Stromal cell of bone marrow (primary cell): ENCODE results near the gene ASPN.
"Not testable (repeated sequence)": the region's sequence is repeated elsewhere in the genome, so short reads cannot be mapped to it uniquely, and the experiment has no call there.

Experiments
- DNase-seq: peaks from one replicate; pipeline ENCODE4 v3.0.0-alpha.2; 2012; ENCODE audit warnings: low read depth

ASPN gene

DNA sequence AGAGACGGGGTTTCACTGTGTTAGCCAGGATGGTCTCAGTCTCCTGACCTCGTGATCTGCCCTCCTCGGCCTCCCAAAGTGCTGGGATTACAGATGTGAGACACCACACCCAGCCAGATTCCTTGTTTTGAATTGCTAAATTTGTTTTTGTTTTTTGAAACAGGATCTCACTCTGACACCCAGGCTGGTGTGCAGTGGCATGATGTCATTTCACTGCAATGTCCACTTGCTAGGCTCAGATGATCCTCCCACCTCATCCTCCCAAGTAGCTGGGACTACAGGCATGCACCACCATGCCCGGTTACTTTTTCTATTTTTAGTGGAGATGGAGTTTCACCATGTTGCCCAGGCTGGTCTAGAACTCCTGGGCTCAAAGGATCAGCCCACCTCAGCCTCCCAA, 71.1 kb downstream of the ASPN start:
- not testable (repeated sequence) for DNase-seq

DNA sequence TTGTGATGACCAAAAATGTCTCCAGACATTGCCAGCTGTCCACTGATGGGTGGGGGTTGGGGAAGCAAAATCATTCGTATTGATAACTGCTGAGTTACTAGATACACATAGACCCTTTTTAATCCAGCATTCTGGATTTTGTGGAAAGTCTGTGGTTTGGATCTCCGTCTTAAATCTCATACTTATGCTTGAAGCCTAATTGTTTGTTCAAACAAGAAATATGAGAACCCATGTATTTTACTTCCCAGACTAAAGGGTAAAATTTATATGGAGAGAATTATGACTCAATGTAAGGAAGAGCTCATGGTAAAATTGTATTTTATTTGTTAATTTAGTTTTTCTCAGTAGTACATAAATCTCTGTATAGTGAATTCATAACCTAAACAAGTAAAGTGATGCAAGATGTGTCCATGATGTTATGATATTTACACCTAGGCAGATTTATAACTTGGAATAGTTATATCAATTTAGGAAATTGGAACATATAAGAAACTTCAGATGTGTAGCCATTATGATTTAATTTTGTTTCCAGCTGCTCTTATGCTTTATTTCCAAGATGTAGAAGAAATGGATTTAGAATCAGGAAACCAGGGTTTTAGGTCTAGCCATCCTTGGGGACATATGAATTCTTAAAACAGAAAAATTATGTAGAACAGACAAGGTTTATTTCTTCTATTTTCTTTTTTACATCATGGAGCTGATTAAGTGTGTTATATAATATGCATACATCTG, 73.4 kb downstream of the ASPN start:
- no peak for DNase-seq

DNA sequence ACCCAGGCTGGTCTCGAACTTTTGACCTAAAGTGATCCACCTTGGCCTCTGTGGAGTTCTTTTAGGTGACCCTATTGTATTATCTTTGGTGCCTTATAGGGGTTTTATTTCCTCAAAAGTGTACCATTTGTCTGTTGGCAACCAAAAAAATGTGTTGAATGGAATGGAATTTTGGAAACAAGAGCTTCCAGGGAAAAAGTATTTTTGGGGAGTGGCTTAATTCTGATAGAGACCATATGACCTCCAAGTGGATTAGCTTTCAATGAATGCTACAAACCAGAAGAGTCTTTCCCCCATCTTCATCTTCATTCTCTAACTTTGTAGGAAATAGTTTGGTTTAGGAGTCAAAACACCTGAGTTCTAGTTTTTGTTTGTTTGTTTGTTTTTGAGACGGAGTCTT, 74.5 kb downstream of the ASPN start:
- DNase-seq: no peak

DNA sequence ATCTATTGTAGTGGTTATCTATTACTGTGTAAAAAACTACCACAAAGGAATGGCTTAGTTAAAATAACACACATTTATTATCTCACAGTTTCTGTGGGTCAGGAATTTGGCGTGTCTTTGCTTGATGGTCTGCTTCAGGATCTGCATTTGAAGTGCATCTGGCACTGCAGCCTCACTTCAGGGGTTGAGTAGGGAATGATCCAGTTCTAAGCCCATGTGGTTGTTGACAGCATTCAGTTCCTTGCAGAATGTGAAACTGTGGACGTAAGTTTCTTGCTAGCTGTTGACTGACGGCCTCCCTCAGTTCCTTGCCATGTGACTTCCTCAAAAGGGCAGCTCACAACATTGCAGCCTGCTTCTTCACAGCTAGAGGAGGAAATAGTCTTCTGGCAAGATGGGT, 75.8 kb downstream of the ASPN start:
- no peak for DNase-seq
